Brain microvascular endothelial cell (primary cell): ENCODE measurements around the gene COL6A2.
A peak's percentile ranks its signal among the peaks of the same experiment; 100 is the strongest.

Experiments used
- DNase-seq: peaks from one replicate; pipeline ENCODE4 v3.0.0-alpha.2; 2020
- H3K27ac ChIP-seq: fragments of 250-450 bp; sonication (Bioruptor Pico); 2 replicates; pipeline ENCODE4 v1.5.1; 2020; ENCODE audit warnings: mild to moderate bottlenecking, moderate library complexity
- H3K27me3 ChIP-seq: fragments of 250-450 bp; sonication (Bioruptor Pico); replicated peaks from 2 replicates; pipeline ENCODE4 v1.5.1; 2020; ENCODE audit warnings: mild to moderate bottlenecking
- H3K36me3 ChIP-seq: fragments of 250-450 bp; sonication (Bioruptor Pico); replicated peaks from 2 replicates; pipeline ENCODE4 v1.5.1; 2020; ENCODE audit warnings: mild to moderate bottlenecking
- H3K4me3 ChIP-seq: 2 replicates; pipeline ENCODE4 v1.5.1; 2011; ENCODE audit warnings: low read depth, mild to moderate bottlenecking, control low read depth, low read length, moderate library complexity
- CTCF ChIP-seq: IDR thresholded peaks from 2 replicates; pipeline ENCODE4 v1.5.1; 2011; ENCODE audit warnings: low read depth, mild to moderate bottlenecking, moderate library complexity, low read length, control low read depth, inconsistent platforms; ENCODE audit errors: missing control alignments
- in situ Hi-C: cut with HindIII; loops from 2 replicates; pipeline ENCODE4 v1.10.0; 2017; ENCODE audit warnings: low sequenced_read_pairs, low pct_ligation_motif_present

Gene COL6A2

GRCh38 chr21:46063227-46063626 is 34.7 kb upstream of the COL6A2 start:
- H3K27ac ChIP-seq, result no peak overlapping the region
- no peak for DNase-seq
- in situ Hi-C loops, result loop anchor here (5.0 kb wide), 1 partner anchor 41 kb away; no protein-coding TSS in a partner anchor
- no peaks in the 10 kb centered on the region for H3K36me3 ChIP-seq
- no peaks in the 10 kb centered on the region for H3K27me3 ChIP-seq
- TF ChIP-seq CTCF, result no peak
- no peak overlapping the region for H3K4me3 ChIP-seq

GRCh38 chr21:46063734-46064680 is 33.9 kb upstream of the COL6A2 start:
- TF ChIP-seq CTCF, result no peak
- in situ Hi-C loops, result loop anchor here (5.0 kb wide), 1 partner anchor 42 kb away; no protein-coding TSS in a partner anchor
- no peak for DNase-seq
- no peak overlapping the region for H3K4me3 ChIP-seq
- H3K27ac ChIP-seq, result no peak overlapping the region
- no peaks in the 10 kb centered on the region for H3K36me3 ChIP-seq
- H3K27me3 ChIP-seq, result no peaks in the 10 kb centered on the region

- no peak for TF ChIP-seq CTCF
- DNase-seq, result no peak
- Histone ChIP-seq H3K27ac (peak overlapping the region; percentile 79), H3K36me3 (no peaks in the 10 kb centered on the region), H3K27me3 (no peaks in the 10 kb centered on the region), H3K4me3 (no peak overlapping the region)
- in situ Hi-C loops, result loop anchor here (5.0 kb wide), 1 partner anchor 43 kb away; no protein-coding TSS in a partner anchor
Measured at GRCh38 chr21:46064870-46065214, 33.1 kb upstream of the COL6A2 start.

- peak; percentile 59 for DNase-seq
- in situ Hi-C loops, result no loop called here
Measured at GRCh38 chr21:46065215-46065913, 32.5 kb upstream of the COL6A2 start.

GRCh38 chr21:46065914-46066551 is 31.9 kb upstream of the COL6A2 start:
- H3K4me3 ChIP-seq, result no peak overlapping the region
- peak overlapping the region; percentile 79 for H3K27ac ChIP-seq
- no peak for DNase-seq

More at GRCh38 chr21:46065215-46065913, 32.5 kb upstream of the COL6A2 start:
- Histone ChIP-seq H3K27ac (peak overlapping the region; percentile 79), H3K36me3 (no peaks in the 10 kb centered on the region), H3K27me3 (no peaks in the 10 kb centered on the region), H3K4me3 (no peak overlapping the region)
- no peak for TF ChIP-seq CTCF

More at GRCh38 chr21:46065914-46066551, 31.9 kb upstream of the COL6A2 start:
- no peaks in the 10 kb centered on the region for H3K27me3 ChIP-seq
- in situ Hi-C loops, result no loop called here
- H3K36me3 ChIP-seq, result no peaks in the 10 kb centered on the region
- no peak for TF ChIP-seq CTCF
